HG02678 (cell line): ENCODE measurements around the gene TVP23A.
"Not testable (repeated sequence)": the region's sequence is repeated elsewhere in the genome, so short reads cannot be mapped to it uniquely, and the experiment has no call there.

Experiments
- ATAC-seq: cut with Tn5 transposase; IDR thresholded peaks from one replicate; pipeline ENCODE4 v1.9.1; 2021; ENCODE audit warnings: mild to moderate bottlenecking, moderate library complexity; ENCODE audit not compliant: unreplicated experiment

TVP23A gene

GRCh38 chr16:10752843-10753523 is 65.6 kb downstream of the TVP23A start:
- peak; percentile 71 for ATAC-seq

- no peak for ATAC-seq
Observed at GRCh38 chr16:10751291-10751697, 67.3 kb downstream of the TVP23A start.

- ATAC-seq, result no peak
Observed at GRCh38 chr16:10750793-10751192, 67.8 kb downstream of the TVP23A start.

- ATAC-seq, result no peak
Observed at GRCh38 chr16:10745841-10746240, 72.8 kb downstream of the TVP23A start.

GRCh38 chr16:10744370-10745030 is 74.1 kb downstream of the TVP23A start:
- ATAC-seq, result no peak

GRCh38 chr16:10743610-10744369 is 74.8 kb downstream of the TVP23A start, which contains the start of gene NUBP1:
Gene NUBP1 (plus strand): TSS chr16:10743842. CDS start chr16:10743864, 22 bp downstream.
- ATAC-seq, result peak; percentile 80

GRCh38 chr16:10743227-10743609 is 75.4 kb downstream of the TVP23A start:
- no peak for ATAC-seq

GRCh38 chr16:10741844-10742243 is 76.8 kb downstream of the TVP23A start:
- ATAC-seq, result no peak

- not testable (repeated sequence) for ATAC-seq
Observed at GRCh38 chr16:10741249-10741648, 77.3 kb downstream of the TVP23A start.

- ATAC-seq, result no peak
Observed at GRCh38 chr16:10740845-10741208, 77.8 kb downstream of the TVP23A start.

- ATAC-seq, result no peak
Observed at GRCh38 chr16:10740000-10740844, 78.4 kb downstream of the TVP23A start.

GRCh38 chr16:10738231-10739077 is 80.1 kb downstream of the TVP23A start:
- peak; percentile 67 for ATAC-seq

- ATAC-seq, result peak; percentile 39
Observed at GRCh38 chr16:10737068-10737625, 81.4 kb downstream of the TVP23A start.

- ATAC-seq, result no peak
Observed at GRCh38 chr16:10731790-10732189, 86.8 kb downstream of the TVP23A start.

- ATAC-seq, result no peak
Observed at GRCh38 chr16:10729104-10730048, 89.2 kb downstream of the TVP23A start.

GRCh38 chr16:10728003-10728887 is 90.3 kb downstream of the TVP23A start:
- ATAC-seq, result no peak
